CD14-positive monocyte (primary cell): ENCODE results near the gene DOCK1. TPM values are rescaled to one million over a fixed set of nuclear protein-coding genes. Genes with fewer than 3 reads are reported as not detected.

Experiments used
- DNase-seq, 3 donors: peaks; one replicate each; pipeline ENCODE4 v3.0.0-alpha.2; 2011 to 2022
- H2AFZ ChIP-seq: 2 replicates; pipeline ENCODE4 v1.6.0; 2012; ENCODE audit warnings: mild to moderate bottlenecking, low read depth, low read length, inconsistent platforms; ENCODE audit not compliant: insufficient read depth, poor library complexity, severe bottlenecking
- H3K27ac ChIP-seq, 2 donors: 1 replicate in 1 of 2; 2 replicates in 1 of 2; pipeline ENCODE4 v1.5.1; 2012 to 2013; ENCODE audit warnings: low read length in 2 of 2, control low read depth in 1 of 2, inconsistent platforms in 1 of 2, low read depth in 1 of 2, mild to moderate bottlenecking in 1 of 2
- H3K27me3 ChIP-seq, 2 donors: one replicate each; pipeline versions ENCODE4 v1.6.0 to v1.6.1; 2011 to 2013; ENCODE audit warnings: low read length in 2 of 2; ENCODE audit not compliant: control insufficient read depth in 2 of 2, insufficient read depth in 2 of 2
- H3K36me3 ChIP-seq, 2 donors: replicated peaks in 1 of 2; 1 replicate in 1 of 2; 2 replicates in 1 of 2; pipeline versions ENCODE4 v1.5.1 to v1.6.1; 2012 to 2013; ENCODE audit warnings: low read length in 2 of 2, control low read depth in 1 of 2, inconsistent platforms in 1 of 2, mild to moderate bottlenecking in 1 of 2; ENCODE audit not compliant: insufficient read depth in 2 of 2, control insufficient read depth in 1 of 2
- H3K4me1 ChIP-seq, 2 donors: 1 replicate in 1 of 2; 2 replicates in 1 of 2; pipeline versions ENCODE4 v1.5.1 to v1.6.1; 2012 to 2013; ENCODE audit warnings: low read length in 2 of 2, control low read depth in 1 of 2, inconsistent platforms in 1 of 2, mild to moderate bottlenecking in 1 of 2, moderate library complexity in 1 of 2; ENCODE audit not compliant: insufficient read depth in 2 of 2, control insufficient read depth in 1 of 2
- H3K4me2 ChIP-seq: replicated peaks from 2 replicates; pipeline ENCODE3; 2012; ENCODE audit warnings: low read length, moderate library complexity, mild to moderate bottlenecking; ENCODE audit not compliant: poor library complexity, severe bottlenecking; ENCODE audit errors: extremely low read depth
- H3K4me3 ChIP-seq, 3 experiments: fragments of 200-600 bp in 1 of 3; sonication (generic) in 1 of 3; replicated peaks in 1 of 3; 1 replicate in 2 of 3; 2 replicates in 1 of 3; pipeline ENCODE4 v1.5.1; 2011 to 2013; ENCODE audit warnings: low read length in 3 of 3, mild to moderate bottlenecking in 3 of 3, control low read depth in 2 of 3, low read depth in 2 of 3, inconsistent platforms in 1 of 3, moderate library complexity in 1 of 3
- H3K79me2 ChIP-seq: 2 replicates; pipeline ENCODE4 v1.6.0; 2012; ENCODE audit warnings: mild to moderate bottlenecking, control low read depth, inconsistent platforms, low read length, moderate library complexity; ENCODE audit not compliant: insufficient read depth
- H3K9ac ChIP-seq: 2 replicates; pipeline ENCODE4 v1.6.0; 2017; ENCODE audit warnings: low read length, mild to moderate bottlenecking; ENCODE audit not compliant: insufficient read depth, poor library complexity, severe bottlenecking
- H3K9me3 ChIP-seq, 2 donors: replicated peaks in 1 of 2; 1 replicate in 1 of 2; 2 replicates in 1 of 2; pipeline versions ENCODE4 v1.5.1 to v1.6.1; 2012 to 2013; ENCODE audit warnings: low read length in 2 of 2, control low read depth in 1 of 2; ENCODE audit not compliant: control insufficient read depth in 1 of 2, insufficient read depth in 1 of 2
- H4K20me1 ChIP-seq: 2 replicates; pipeline ENCODE4 v1.6.0; 2012; ENCODE audit warnings: mild to moderate bottlenecking, low read length, control low read depth, moderate library complexity; ENCODE audit not compliant: insufficient read depth
- H3K27ac Mint-ChIP-seq, 7 donors: one replicate each; pipeline ENCODE4 v1.8.0; 2020; ENCODE audit warnings: mild to moderate bottlenecking in 7 of 7, mixed read lengths in 7 of 7, moderate library complexity in 6 of 7, inconsistent platforms in 2 of 7
- H3K27me3 Mint-ChIP-seq, 3 donors: one replicate each; pipeline ENCODE4 v1.8.0; 2021 to 2022; ENCODE audit warnings: low read depth in 3 of 3, mild to moderate bottlenecking in 3 of 3, mixed read lengths in 3 of 3, moderate library complexity in 3 of 3, inconsistent platforms in 1 of 3
- H3K36me3 Mint-ChIP-seq, 2 donors: one replicate each; pipeline ENCODE4 v1.8.0; 2020; ENCODE audit warnings: mixed read lengths in 2 of 2, inconsistent platforms in 1 of 2, mild to moderate bottlenecking in 1 of 2
- H3K4me1 Mint-ChIP-seq: one replicate; pipeline ENCODE4 v1.8.0; 2020; ENCODE audit warnings: mild to moderate bottlenecking, mixed read lengths
- H3K4me3 Mint-ChIP-seq, 2 donors: one replicate each; pipeline ENCODE4 v1.8.0; 2020; ENCODE audit warnings: mild to moderate bottlenecking in 2 of 2, mixed read lengths in 2 of 2, moderate library complexity in 1 of 2
- H3K9me3 Mint-ChIP-seq, 7 donors: one replicate each; pipeline ENCODE4 v1.8.0; 2020 to 2022; ENCODE audit warnings: mixed read lengths in 7 of 7, mild to moderate bottlenecking in 6 of 7, moderate library complexity in 6 of 7, inconsistent platforms in 2 of 7
- CTCF ChIP-seq: fragments of 200-600 bp; IDR thresholded peaks from one replicate; pipeline ENCODE4 v1.8.0; 2022; ENCODE audit warnings: antibody characterized with exemption, mild to moderate bottlenecking
- WGBS: methylation state at CpG from one replicate; pipeline ENCODE4 v1.1.5; 2013; ENCODE audit warnings: missing lambda C conversion rate; ENCODE audit not compliant: insufficient coverage; 5-methylcytosine and 5-hydroxymethylcytosine counted together
- intact Hi-C, 2 donors: fragments of 100-400 bp; cut with micrococcal nuclease; formaldehyde crosslinking; loops; one replicate each; pipeline versions ENCODE4 v1.15.0 to v1.15.1; 2023
- polyA plus RNA-seq, 3 donors: library from polyadenylated mRNA; depleted of rRNA in 1 of 3; unstranded in 2 of 3; stranded (reverse) in 1 of 3; fragments of 300-500 nt in 2 of 3; fragments of >200 nt in 1 of 3; fragmentation: Illumina TruSeq in 2 of 3; gene quantifications; 1 replicate in 2 of 3; 2 replicates in 1 of 3; pipeline ENCODE4 v1.2.3, GENCODE V29; 2012 to 2021

The DOCK1 gene
- polyA plus RNA-seq, 3 donors = 0.31 to 0.35 TPM; not detected in 1

GRCh38 chr10:127310430-127310829, 405.2 kb downstream of the DOCK1 start:
- Histone ChIP-seq H3K79me2 (no peaks in the 10 kb centered on the region), H3K27ac (no peak overlapping the region), H3K4me2 (no peak overlapping the region), H3K9me3 (no peaks in the 10 kb centered on the region), H3K27me3 (no peaks in the 10 kb centered on the region), H3K4me1 (no peaks in the 10 kb centered on the region), H3K36me3 (no peaks in the 10 kb centered on the region), H3K9ac (no peak overlapping the region), H4K20me1 (no peaks in the 10 kb centered on the region), H3K4me3 (no peak overlapping the region), H2AFZ (no peak overlapping the region)
- Mint-ChIP-seq H3K4me1 (no peaks in the 10 kb centered on the region), H3K36me3 (no peaks in the 10 kb centered on the region), H3K27ac (no peak overlapping the region), H3K4me3 (no peak overlapping the region), H3K27me3 (peaks cover 0 to 4% (median 2%) of the 10 kb centered on the region in 3 donors), H3K9me3 (peaks cover 0 to 1% (median 0%) of the 10 kb centered on the region in 7 donors)
- intact Hi-C loops = no loop called here
- WGBS = 98% methylated on average over 6 of the region's 8 CpGs
- no peak for DNase-seq
- no peak for TF ChIP-seq CTCF

- Histone ChIP-seq H3K4me3 (no peak overlapping the region), H3K27me3 (no peaks in the 10 kb centered on the region), H3K36me3 (no peaks in the 10 kb centered on the region), H3K4me1 (no peaks in the 10 kb centered on the region), H3K4me2 (no peak overlapping the region), H4K20me1 (no peaks in the 10 kb centered on the region), H3K27ac (no peak overlapping the region), H3K79me2 (no peaks in the 10 kb centered on the region), H3K9ac (no peak overlapping the region), H3K9me3 (no peaks in the 10 kb centered on the region), H2AFZ (no peak overlapping the region)
- no peaks in the 10 kb centered on the region for H3K36me3 Mint-ChIP-seq
- 94% methylated on average over 2 of the region's 3 CpGs for WGBS
- no peak for DNase-seq
- H3K4me3 Mint-ChIP-seq = no peak overlapping the region
- H3K27me3 Mint-ChIP-seq = peaks cover 0 to 4% (median 2%) of the 10 kb centered on the region in 3 donors
- intact Hi-C loops = no loop called here
- H3K9me3 Mint-ChIP-seq = peaks cover 0 to 1% (median 0%) of the 10 kb centered on the region in 7 donors
- H3K4me1 Mint-ChIP-seq = no peaks in the 10 kb centered on the region
- TF ChIP-seq CTCF = no peak
- H3K27ac Mint-ChIP-seq = no peak overlapping the region
Observed at GRCh38 chr10:127310923-127311322, 405.7 kb downstream of the DOCK1 start.
